HepG2 (cell line): ENCODE measurements around the gene SLC8A2. TPM values are rescaled to one million over a fixed set of nuclear protein-coding genes. Genes with fewer than 3 reads are reported as not detected.

Source experiments
- CSRNP1 ChIP-seq: sonication (generic); formaldehyde crosslinking; IDR thresholded peaks from 2 replicates; pipeline ENCODE4 v1.8.1; 2023; ENCODE audit warnings: mild to moderate bottlenecking, missing genetic modification reagents
- EHMT2 ChIP-seq: fragments of 200-600 bp; sonication (generic); IDR thresholded peaks from 2 replicates; pipeline ENCODE4 v1.7.0; 2017; ENCODE audit warnings: antibody characterized with exemption, low read depth, low read length, borderline replicate concordance
- ETV5 ChIP-seq: IDR thresholded peaks from 2 replicates; pipeline ENCODE4 v1.6.1; 2018; ENCODE audit warnings: missing biosample characterization, missing genetic modification reagents, inconsistent platforms, borderline replicate concordance
- FOXK2 ChIP-seq: fragments of 450-650 bp; IDR thresholded peaks from 2 replicates; pipeline ENCODE4 v1.6.1; 2016
- GFI1 ChIP-seq: sonication (generic); formaldehyde crosslinking; IDR thresholded peaks from 2 replicates; pipeline ENCODE4 v1.5.0; 2020; ENCODE audit warnings: missing genetic modification reagents, mild to moderate bottlenecking, borderline replicate concordance
- MNT ChIP-seq: fragments of 450-650 bp; IDR thresholded peaks from 2 replicates; pipeline ENCODE4 v1.6.1; 2016
- MTA1 ChIP-seq: sonication (generic); formaldehyde crosslinking; IDR thresholded peaks from 2 replicates; pipeline ENCODE4 v1.4.0; 2020; ENCODE audit warnings: missing genetic modification reagents, mild to moderate bottlenecking, borderline replicate concordance
- MXD4 ChIP-seq: IDR thresholded peaks from 2 replicates; pipeline ENCODE4 v1.6.1; 2016; ENCODE audit warnings: mild to moderate bottlenecking, missing biosample characterization, missing genetic modification reagents
- PHF8 ChIP-seq: sonication (generic); formaldehyde crosslinking; IDR thresholded peaks from 2 replicates; pipeline ENCODE4 v1.5.0; 2020; ENCODE audit warnings: missing genetic modification reagents
- POLR2G ChIP-seq: fragments of 200-400 bp; formaldehyde crosslinking; IDR thresholded peaks from 2 replicates; pipeline ENCODE4 v1.6.1; 2018; ENCODE audit warnings: mild to moderate bottlenecking, low read depth, low read length, moderate library complexity
- RAD51 ChIP-seq: fragments of 450-650 bp; IDR thresholded peaks from 2 replicates; pipeline ENCODE4 v1.6.1; 2016; ENCODE audit warnings: borderline replicate concordance
- SPEN ChIP-seq: sonication (generic); formaldehyde crosslinking; IDR thresholded peaks from 2 replicates; pipeline ENCODE4 v1.5.1; 2020; ENCODE audit warnings: low read depth, mild to moderate bottlenecking, missing genetic modification reagents
- ZNF766 ChIP-seq: sonication (generic); formaldehyde crosslinking; IDR thresholded peaks from 2 replicates; pipeline ENCODE4 v1.5.0; 2020; ENCODE audit warnings: missing genetic modification reagents, borderline replicate concordance
- ZNF776 ChIP-seq: sonication (generic); formaldehyde crosslinking; IDR thresholded peaks from 2 replicates; pipeline ENCODE4 v1.4.0; 2020; ENCODE audit warnings: mild to moderate bottlenecking, missing genetic modification reagents
- polyA plus RNA-seq, 8 experiments: library from polyadenylated mRNA; depleted of rRNA in 3 of 8; stranded (reverse) in 7 of 8; unstranded in 1 of 8; fragments of >200 nt; fragmentation: Illumina TruSeq in 4 of 8; extraction: Trizol in 4 of 8; gene quantifications; 2 replicates each; pipeline versions ENCODE4 v1.2.1 to v1.2.3, GENCODE V29; 2011 to 2016; ENCODE audit warnings: low read depth in 4 of 8, missing spikeins in 1 of 8, mixed read lengths in 1 of 8; ENCODE audit not compliant: insufficient read depth in 1 of 8
- total RNA-seq, 5 experiments: library from RNA; depleted of rRNA; stranded (reverse); fragments of >200 nt; fragmentation: Illumina TruSeq; extraction: Trizol; gene quantifications; 2 replicates each; pipeline ENCODE4 v1.2.3, GENCODE V29; 2016; ENCODE audit warnings: low read depth in 1 of 5
- TF ChIP-seq, protein P1 (sequence below): sonication (generic); formaldehyde crosslinking; IDR thresholded peaks from 2 replicates; pipeline ENCODE4 v1.5.1; 2020; ENCODE audit warnings: mild to moderate bottlenecking, missing genetic modification reagents, borderline replicate concordance
- TF ChIP-seq, protein P2 (sequence below): sonication (generic); formaldehyde crosslinking; IDR thresholded peaks from 2 replicates; pipeline ENCODE4 v1.5.0; 2020; ENCODE audit warnings: missing genetic modification reagents
- TF ChIP-seq, protein P3 (sequence below): sonication (generic); formaldehyde crosslinking; IDR thresholded peaks from 2 replicates; pipeline ENCODE4 v1.8.0; 2022; ENCODE audit warnings: low read depth, missing genetic modification reagents

Gene SLC8A2
- total and polyA plus RNA-seq, 2 of the 13 experiments (the other 11 are each of a cell fraction or from before 2014, with no cell fraction given) = 0.02 TPM; not detected in 1

DNA sequence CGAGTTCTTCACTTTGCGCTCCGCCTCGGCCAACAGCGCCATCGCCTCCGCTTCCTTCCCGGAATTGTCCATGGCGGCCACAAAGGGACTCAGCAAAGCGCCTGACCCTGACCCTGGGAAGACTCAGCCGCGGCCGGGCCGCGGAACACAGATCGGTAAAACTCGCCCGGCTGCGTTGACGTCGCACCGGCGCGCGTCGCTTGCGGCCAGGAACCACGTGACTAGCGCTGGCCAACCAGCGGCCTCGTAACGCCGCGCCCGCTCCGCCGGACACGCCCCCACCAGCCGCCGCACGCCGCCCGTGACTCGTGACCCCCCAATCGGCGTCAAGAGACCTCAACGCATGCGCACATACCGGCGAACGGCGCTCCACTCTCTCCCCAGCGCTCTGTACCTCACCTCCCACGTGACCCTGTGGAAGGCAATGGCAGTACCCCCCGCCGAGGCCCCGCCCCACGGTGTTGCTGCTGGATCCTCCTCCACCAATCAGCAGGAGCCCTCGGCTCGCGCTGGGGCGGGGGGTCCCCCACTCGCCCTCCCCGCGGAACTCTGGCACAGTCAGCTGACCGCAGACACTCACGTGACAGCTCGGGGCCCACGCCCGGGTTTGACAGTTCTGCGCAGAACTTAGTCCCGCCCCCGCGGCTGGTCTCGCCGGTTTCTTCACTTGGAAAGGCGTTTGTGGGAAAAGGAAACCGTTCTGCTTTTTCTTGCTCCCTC, 43.3 kb upstream of the SLC8A2 start, which contains the start of gene NAPA (continued):
- TF ChIP-seq, protein P1, sequence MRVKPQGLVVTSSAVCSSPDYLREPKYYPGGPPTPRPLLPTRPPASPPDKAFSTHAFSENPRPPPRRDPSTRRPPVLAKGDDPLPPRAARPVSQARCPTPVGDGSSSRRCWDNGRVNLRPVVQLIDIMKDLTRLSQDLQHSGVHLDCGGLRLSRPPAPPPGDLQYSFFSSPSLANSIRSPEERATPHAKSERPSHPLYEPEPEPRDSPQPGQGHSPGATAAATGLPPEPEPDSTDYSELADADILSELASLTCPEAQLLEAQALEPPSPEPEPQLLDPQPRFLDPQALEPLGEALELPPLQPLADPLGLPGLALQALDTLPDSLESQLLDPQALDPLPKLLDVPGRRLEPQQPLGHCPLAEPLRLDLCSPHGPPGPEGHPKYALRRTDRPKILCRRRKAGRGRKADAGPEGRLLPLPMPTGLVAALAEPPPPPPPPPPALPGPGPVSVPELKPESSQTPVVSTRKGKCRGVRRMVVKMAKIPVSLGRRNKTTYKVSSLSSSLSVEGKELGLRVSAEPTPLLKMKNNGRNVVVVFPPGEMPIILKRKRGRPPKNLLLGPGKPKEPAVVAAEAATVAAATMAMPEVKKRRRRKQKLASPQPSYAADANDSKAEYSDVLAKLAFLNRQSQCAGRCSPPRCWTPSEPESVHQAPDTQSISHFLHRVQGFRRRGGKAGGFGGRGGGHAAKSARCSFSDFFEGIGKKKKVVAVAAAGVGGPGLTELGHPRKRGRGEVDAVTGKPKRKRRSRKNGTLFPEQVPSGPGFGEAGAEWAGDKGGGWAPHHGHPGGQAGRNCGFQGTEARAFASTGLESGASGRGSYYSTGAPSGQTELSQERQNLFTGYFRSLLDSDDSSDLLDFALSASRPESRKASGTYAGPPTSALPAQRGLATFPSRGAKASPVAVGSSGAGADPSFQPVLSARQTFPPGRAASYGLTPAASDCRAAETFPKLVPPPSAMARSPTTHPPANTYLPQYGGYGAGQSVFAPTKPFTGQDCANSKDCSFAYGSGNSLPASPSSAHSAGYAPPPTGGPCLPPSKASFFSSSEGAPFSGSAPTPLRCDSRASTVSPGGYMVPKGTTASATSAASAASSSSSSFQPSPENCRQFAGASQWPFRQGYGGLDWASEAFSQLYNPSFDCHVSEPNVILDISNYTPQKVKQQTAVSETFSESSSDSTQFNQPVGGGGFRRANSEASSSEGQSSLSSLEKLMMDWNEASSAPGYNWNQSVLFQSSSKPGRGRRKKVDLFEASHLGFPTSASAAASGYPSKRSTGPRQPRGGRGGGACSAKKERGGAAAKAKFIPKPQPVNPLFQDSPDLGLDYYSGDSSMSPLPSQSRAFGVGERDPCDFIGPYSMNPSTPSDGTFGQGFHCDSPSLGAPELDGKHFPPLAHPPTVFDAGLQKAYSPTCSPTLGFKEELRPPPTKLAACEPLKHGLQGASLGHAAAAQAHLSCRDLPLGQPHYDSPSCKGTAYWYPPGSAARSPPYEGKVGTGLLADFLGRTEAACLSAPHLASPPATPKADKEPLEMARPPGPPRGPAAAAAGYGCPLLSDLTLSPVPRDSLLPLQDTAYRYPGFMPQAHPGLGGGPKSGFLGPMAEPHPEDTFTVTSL (CRISPR knock-in tag) = no peak
- TF ChIP-seq MTA1 (CRISPR knock-in tag) (0 out of 2 replicates have a peak, but pooled peaks have one; percentile 25), SPEN (peak; percentile 90), ETV5 (CRISPR knock-in tag) (peak; percentile 50; the same call in 1 of the 2 replicates), MNT (peak; percentile 92), GFI1 (CRISPR knock-in tag) (peak; percentile 32; the same call in 1 of the 2 replicates), FOXK2 (peak; percentile 83), ZNF776 (CRISPR knock-in tag) (0 out of 2 replicates have a peak, but pooled peaks have one; percentile 14), MXD4 (CRISPR knock-in tag) (peak; percentile 28; the same call in 1 of the 2 replicates), EHMT2 (no peak), CSRNP1 (CRISPR knock-in tag) (no peak), ZNF766 (peak; percentile 71; the same call in 1 of the 2 replicates), POLR2G (peak; percentile 79), RAD51 (peak; percentile 99), PHF8 (CRISPR knock-in tag) (peak; percentile 88)
- TF ChIP-seq, protein P2, sequence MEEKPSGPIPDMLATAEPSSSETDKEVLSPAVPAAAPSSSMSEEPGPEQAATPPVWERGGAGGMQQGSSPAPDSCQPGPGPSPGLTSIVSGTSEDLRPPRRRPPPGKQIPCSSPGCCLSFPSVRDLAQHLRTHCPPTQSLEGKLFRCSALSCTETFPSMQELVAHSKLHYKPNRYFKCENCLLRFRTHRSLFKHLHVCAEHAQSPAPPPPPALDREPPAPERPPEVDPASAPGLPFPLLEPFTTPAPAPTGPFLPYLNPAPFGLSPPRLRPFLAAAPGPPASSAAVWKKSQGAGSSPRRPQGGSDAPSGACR (CRISPR knock-in tag) = peak; percentile 49; the same call in 1 of the 2 replicates
- TF ChIP-seq, protein P3, sequence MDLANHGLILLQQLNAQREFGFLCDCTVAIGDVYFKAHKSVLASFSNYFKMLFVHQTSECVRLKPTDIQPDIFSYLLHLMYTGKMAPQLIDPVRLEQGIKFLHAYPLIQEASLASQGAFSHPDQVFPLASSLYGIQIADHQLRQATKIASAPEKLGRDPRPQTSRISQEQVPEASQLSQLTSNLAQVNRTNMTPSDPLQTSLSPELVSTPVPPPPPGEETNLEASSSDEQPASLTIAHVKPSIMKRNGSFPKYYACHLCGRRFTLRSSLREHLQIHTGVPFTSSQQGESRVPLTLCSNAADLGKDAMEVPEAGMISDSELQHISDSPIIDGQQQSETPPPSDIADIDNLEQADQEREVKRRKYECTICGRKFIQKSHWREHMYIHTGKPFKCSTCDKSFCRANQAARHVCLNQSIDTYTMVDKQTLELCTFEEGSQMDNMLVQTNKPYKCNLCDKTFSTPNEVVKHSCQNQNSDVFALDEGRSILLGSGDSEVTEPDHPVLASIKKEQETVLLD (CRISPR knock-in tag) = peak; percentile 79
